SK-N-SH (cell line): Measurements from ENCODE around the gene LRRC26. TPM values are rescaled to one million over a fixed set of nuclear protein-coding genes. Genes with fewer than 3 reads are reported as not detected.

Experiments
- CTCF ChIA-PET: fragments of 300-600, 350-600 bp; formaldehyde crosslinking; extraction: SDS; loops from one replicate; lab custom pipeline; 2021; lab: Yijun Ruan, JAX
- POLR2A ChIA-PET: fragments of 350-600 bp; sonication (Branson Sonifier 250); formaldehyde crosslinking; extraction: SDS; loops from one replicate; lab custom pipeline; 2020; ENCODE audit warnings: antibody characterized with exemption, inconsistent platforms; lab: Yijun Ruan, JAX
- DNase-seq: peaks from one replicate; pipeline ENCODE4 v3.0.0; 2012
- H2AFZ ChIP-seq: fragments of 200-600 bp; sonication (generic); 2 replicates; pipeline ENCODE4 v1.8.1; 2016; ENCODE audit warnings: antibody characterized with exemption, mild to moderate bottlenecking, low read depth
- H3F3A ChIP-seq: fragments of 200-600 bp; sonication (generic); replicated peaks from 2 replicates; pipeline ENCODE3; 2016; ENCODE audit warnings: antibody characterized with exemption, mild to moderate bottlenecking; ENCODE audit not compliant: insufficient read depth
- H3K27ac ChIP-seq, 2 experiments: fragments of 200-500 bp in 1 of 2; fragments of 200-600 bp in 1 of 2; sonication (Bioruptor generic) in 1 of 2; sonication (generic), shearing (Covaris generic) in 1 of 2; 2 replicates each; pipeline versions ENCODE4 v1.5.1 to v1.6.1; 2014 to 2016; ENCODE audit warnings: low read depth in 2 of 2, inconsistent platforms in 1 of 2, low read length in 1 of 2, mild to moderate bottlenecking in 1 of 2, mixed read lengths in 1 of 2
- H3K27me3 ChIP-seq: fragments of 200-600 bp; sonication (generic), shearing (Covaris generic); 2 replicates; pipeline ENCODE4 v1.6.1; 2016; ENCODE audit warnings: mixed run types; ENCODE audit not compliant: insufficient read depth
- H3K36me3 ChIP-seq, 2 experiments: fragments of 200-500 bp in 1 of 2; fragments of 200-600 bp in 1 of 2; sonication (Bioruptor generic) in 1 of 2; sonication (generic) in 1 of 2; replicated peaks in 1 of 2; 2 replicates each; pipeline versions ENCODE3 to v1.5.1; 2014 to 2016; ENCODE audit warnings: low read length in 1 of 2, mild to moderate bottlenecking in 1 of 2; ENCODE audit not compliant: insufficient read depth in 2 of 2, control insufficient read depth in 1 of 2
- H3K4me1 ChIP-seq, 2 experiments: fragments of 200-500 bp in 1 of 2; fragments of 200-600 bp in 1 of 2; sonication (Bioruptor generic) in 1 of 2; sonication (generic), shearing (Covaris generic) in 1 of 2; 2 replicates each; pipeline versions ENCODE4 v1.5.1 to v1.6.1; 2014 to 2016; ENCODE audit warnings: low read depth in 1 of 2, low read length in 1 of 2, mixed run types in 1 of 2; ENCODE audit not compliant: insufficient read depth in 2 of 2, control insufficient read depth in 1 of 2
- H3K4me2 ChIP-seq: fragments of 200-600 bp; sonication (generic), shearing (Covaris generic); 2 replicates; pipeline ENCODE4 v1.6.1; 2017; ENCODE audit warnings: mixed run types
- H3K4me3 ChIP-seq, 2 experiments: fragments of 200-500 bp in 1 of 2; fragments of 200-600 bp in 1 of 2; sonication (Bioruptor generic) in 1 of 2; sonication (generic), shearing (Covaris generic) in 1 of 2; 2 replicates each; pipeline versions ENCODE4 v1.5.1 to v1.8.1; 2014 to 2016; ENCODE audit warnings: low read depth in 2 of 2, inconsistent platforms in 1 of 2, low read length in 1 of 2, mild to moderate bottlenecking in 1 of 2, mixed read lengths in 1 of 2, moderate library complexity in 1 of 2
- H3K79me2 ChIP-seq: fragments of 200-600 bp; sonication (generic); 2 replicates; pipeline ENCODE4 v1.8.1; 2017; ENCODE audit warnings: mild to moderate bottlenecking; ENCODE audit not compliant: insufficient read depth
- H3K9ac ChIP-seq: fragments of 200-600 bp; sonication (generic); 2 replicates; pipeline ENCODE4 v1.6.1; 2017; ENCODE audit warnings: mixed run types
- H3K9me2 ChIP-seq: fragments of 200-600 bp; sonication (generic); 2 replicates; pipeline ENCODE4 v1.6.1; 2017; ENCODE audit warnings: mixed run types
- H3K9me3 ChIP-seq: fragments of 200-600 bp; sonication (generic); 2 replicates; pipeline ENCODE4 v1.6.1; 2017; ENCODE audit warnings: mixed run types, mild to moderate bottlenecking, moderate library complexity
- H4K20me1 ChIP-seq: fragments of 200-600 bp; sonication (generic); 2 replicates; pipeline ENCODE4 v1.6.1; 2017; ENCODE audit warnings: mild to moderate bottlenecking, mixed run types; ENCODE audit not compliant: insufficient read depth
- CHD2 ChIP-seq: fragments of 150-350 bp; IDR thresholded peaks from 2 replicates; pipeline ENCODE4 v1.6.1; 2018; ENCODE audit warnings: low read length; ENCODE audit not compliant: partially characterized antibody
- ELF1 ChIP-seq: IDR thresholded peaks from 2 replicates; pipeline ENCODE4 v1.4.0; 2012
- EP300 ChIP-seq, 2 experiments: IDR thresholded peaks; 2 replicates each; pipeline versions ENCODE4 v1.4.0 to v1.6.1; 2012; ENCODE audit warnings: borderline replicate concordance in 1 of 2, low read depth in 1 of 2, low read length in 1 of 2
- FOSL2 ChIP-seq: IDR thresholded peaks from 2 replicates; pipeline ENCODE4 v1.4.0; 2012; ENCODE audit warnings: low read depth, mild to moderate bottlenecking, moderate library complexity, borderline replicate concordance
- FOXJ3 ChIP-seq: sonication (generic); formaldehyde crosslinking; IDR thresholded peaks from 2 replicates; pipeline ENCODE4 v1.5.1; 2020; ENCODE audit warnings: mild to moderate bottlenecking, missing genetic modification reagents
- FOXM1 ChIP-seq: IDR thresholded peaks from 2 replicates; pipeline ENCODE4 v1.4.0; 2012; ENCODE audit warnings: low read depth, mild to moderate bottlenecking
- NRF1 ChIP-seq: IDR thresholded peaks from 2 replicates; pipeline ENCODE4 v1.6.1; 2012; ENCODE audit warnings: low read depth, mild to moderate bottlenecking, low read length
- PBX3 ChIP-seq: IDR thresholded peaks from 2 replicates; pipeline ENCODE4; 2012
- RAD21 ChIP-seq: IDR thresholded peaks from 2 replicates; pipeline ENCODE4 v1.6.1; 2012; ENCODE audit warnings: mild to moderate bottlenecking, low read length
- RFX5 ChIP-seq: IDR thresholded peaks from 2 replicates; pipeline ENCODE4 v1.6.1; 2012; ENCODE audit warnings: mild to moderate bottlenecking, improper control_type of control experiment, low read length
- SMC3 ChIP-seq: IDR thresholded peaks from 2 replicates; pipeline ENCODE4 v1.6.1; 2012; ENCODE audit warnings: low read depth, low read length, improper control_type of control experiment
- USF2 ChIP-seq: fragments of 150-350 bp; IDR thresholded peaks from 2 replicates; pipeline ENCODE4 v1.6.1; 2017; ENCODE audit warnings: antibody characterized with exemption, low read length, low read depth, borderline replicate concordance
- WGBS: methylation state at CpG from one replicate; pipeline ENCODE4 v1.1.6; 2017; ENCODE audit warnings: low lambda C conversion rate; 5-methylcytosine and 5-hydroxymethylcytosine counted together
- polyA plus RNA-seq, 3 experiments: library from polyadenylated mRNA; depleted of rRNA; stranded (reverse); fragments of >200 nt; gene quantifications; 2 replicates each; pipeline ENCODE4 v1.2.3, GENCODE V29; 2012
- TF ChIP-seq, protein P1 (sequence below): IDR thresholded peaks from 2 replicates; pipeline ENCODE4 v1.4.0; 2012; ENCODE audit warnings: low read depth

Gene LRRC26
- polyA plus RNA-seq, 1 of the 3 experiments (the other 2 are of a cell fraction) = not detected

DNA sequence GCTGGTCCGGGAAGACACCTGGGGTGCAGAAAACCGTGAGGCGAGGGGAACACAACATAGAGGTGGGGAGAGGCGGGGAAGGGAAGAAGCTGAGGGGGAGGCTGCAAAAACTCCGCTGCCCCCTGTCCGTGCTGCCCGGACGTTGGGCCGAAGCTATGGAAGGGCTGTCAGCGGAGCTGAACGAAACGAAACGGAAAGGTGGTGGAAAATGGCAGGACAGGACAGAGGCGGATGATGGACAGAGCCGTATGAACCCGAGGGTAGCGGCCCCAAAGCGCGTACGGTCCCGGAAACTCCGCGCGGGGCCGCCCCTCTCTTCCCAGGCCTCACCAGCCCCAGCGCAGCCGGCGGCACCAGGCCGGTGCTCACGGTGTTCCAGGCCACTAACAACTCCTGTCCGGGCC, 18.2 kb upstream of the LRRC26 start:
- ChIA-PET POLR2A (interaction anchor here (1.2 to 2.7 kb wide), 4 partner anchors 11 to 34 kb away, joined by 3 to 20 read pairs (median 4); partner anchors contain the start of genes LRRC26 and RNF208), CTCF (interaction anchor here (1.0 to 3.5 kb wide), 12 partner anchors 10 to 65 kb away, joined by 3 to 24 read pairs (median 5); partner anchors contain the start of genes CYSRT1, LRRC26, RNF224 and TMEM210)
- Histone ChIP-seq H3K4me3 (peak overlapping the region; percentile 71 to 84), H3K4me1 (peaks cover 12 to 34% of the 10 kb centered on the region in 2 experiments; a peak in 3 of 4 replicates), H3K79me2 (peaks cover 57% of the 10 kb centered on the region), H3F3A (peaks cover 16% of the 10 kb centered on the region), H3K27me3 (no peaks in the 10 kb centered on the region), H3K9me2 (no peaks in the 10 kb centered on the region), H3K9ac (peak overlapping the region; percentile 85), H4K20me1 (peaks cover 27% of the 10 kb centered on the region), H3K4me2 (peak overlapping the region; percentile 99), H3K9me3 (no peaks in the 10 kb centered on the region), H3K27ac (peak overlapping the region; percentile 57 to 91; a peak in 2 of 4 replicates), H2AFZ (0 out of 2 replicates have a peak overlapping the region, but pooled peaks have one; percentile 65), H3K36me3 (peaks cover 3 to 47% of the 10 kb centered on the region in 2 experiments)
- no peak for DNase-seq
- TF ChIP-seq FOXM1 = no peak
- no peak for TF ChIP-seq USF2
- TF ChIP-seq FOXJ3 (CRISPR knock-in tag) = no peak
- TF ChIP-seq ELF1 = no peak
- under 1% methylated on average over 16 of the region's 31 CpGs for WGBS

DNA sequence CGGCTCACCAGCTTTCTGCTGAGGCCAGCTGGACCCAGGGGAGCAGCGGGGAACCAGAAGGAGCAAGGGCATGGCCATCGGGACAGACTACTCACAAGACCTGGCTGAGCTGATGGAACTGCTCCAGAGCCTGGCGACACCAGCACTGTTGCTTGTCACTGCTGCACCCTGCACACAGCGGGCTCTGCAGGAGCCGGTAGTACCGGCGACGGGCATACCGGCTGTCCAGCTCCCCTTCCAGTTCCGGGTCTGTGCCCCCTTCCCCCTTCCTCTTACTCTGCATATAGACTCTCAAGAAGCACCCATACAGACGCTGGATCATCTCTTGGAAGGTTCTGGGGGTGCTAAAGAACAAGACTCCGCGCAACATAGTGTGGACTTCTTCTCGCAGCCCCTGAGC, 17.5 kb upstream of the LRRC26 start:
- Histone ChIP-seq H2AFZ (no peak overlapping the region), H3K4me2 (peak overlapping the region; percentile 99), H3K36me3 (peaks cover 3 to 53% of the 10 kb centered on the region in 2 experiments), H3F3A (peaks cover 16% of the 10 kb centered on the region), H3K9me2 (no peaks in the 10 kb centered on the region), H3K9ac (peak overlapping the region; percentile 85), H3K27me3 (no peaks in the 10 kb centered on the region), H3K27ac (no peak overlapping the region), H4K20me1 (peaks cover 22% of the 10 kb centered on the region), H3K9me3 (no peaks in the 10 kb centered on the region), H3K79me2 (peaks cover 51% of the 10 kb centered on the region), H3K4me3 (peak overlapping the region; percentile 71 to 84), H3K4me1 (peaks cover 12 to 35% of the 10 kb centered on the region in 2 experiments; a peak in 3 of 4 replicates)
- no peak for TF ChIP-seq NRF1
- TF ChIP-seq, protein P1, sequence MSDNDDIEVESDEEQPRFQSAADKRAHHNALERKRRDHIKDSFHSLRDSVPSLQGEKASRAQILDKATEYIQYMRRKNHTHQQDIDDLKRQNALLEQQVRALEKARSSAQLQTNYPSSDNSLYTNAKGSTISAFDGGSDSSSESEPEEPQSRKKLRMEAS = no peak
- 56% methylated on average over 5 of the region's 15 CpGs for WGBS
- DNase-seq = no peak
- ChIA-PET POLR2A (interaction anchor here (1.2 to 1.5 kb wide), 3 partner anchors 17 to 35 kb away, joined by 3 to 6 read pairs (median 3); partner anchors contain the start of genes LRRC26 and RNF208), CTCF (interaction anchor here (0.8 to 3.5 kb wide), 5 partner anchors 11 to 57 kb away, joined by 3 to 24 read pairs (median 7); partner anchors contain the start of genes LRRC26 and TMEM210)

- POLR2A ChIA-PET = no interaction called here
- DNase-seq = no peak
- Histone ChIP-seq H3K9ac (no peak overlapping the region), H3K79me2 (peaks cover 47% of the 10 kb centered on the region), H3K4me2 (peak overlapping the region; percentile 99), H4K20me1 (peaks cover 22% of the 10 kb centered on the region), H3K4me3 (no peak overlapping the region), H2AFZ (no peak overlapping the region), H3K4me1 (peaks cover 12 to 35% of the 10 kb centered on the region in 2 experiments; a peak in 3 of 4 replicates), H3K9me2 (no peaks in the 10 kb centered on the region), H3K36me3 (peaks cover 3 to 53% of the 10 kb centered on the region in 2 experiments), H3K27ac (no peak overlapping the region), H3F3A (peaks cover 16% of the 10 kb centered on the region), H3K27me3 (no peaks in the 10 kb centered on the region), H3K9me3 (no peaks in the 10 kb centered on the region)
- CTCF ChIA-PET = interaction anchor here (1.4 to 3.5 kb wide), 2 partner anchors 14 to 50 kb away, joined by 4 to 24 read pairs; partner anchors contain the start of genes LRRC26 and TMEM210
- WGBS = 53% methylated on average over 3 of the region's 6 CpGs
- TF ChIP-seq RFX5 = no peak
- no peak for TF ChIP-seq EP300 (IDR thresholded peaks at IDR 0.05; ENCODE audit: borderline replicate concordance in 1 of 2, low read depth in 1 of 2, low read length in 1 of 2)
- no peak for TF ChIP-seq CHD2
- TF ChIP-seq RAD21 = no peak
- TF ChIP-seq PBX3 = no peak
- no peak for TF ChIP-seq SMC3
- TF ChIP-seq FOSL2 = no peak
Observed at GRCh38 chr9:137186385-137186784, 16.5 kb upstream of the LRRC26 start.
